HG02763 (cell line): ENCODE measurements around the gene CRADD.
"Not testable (repeated sequence)": the region's sequence is repeated elsewhere in the genome, so short reads cannot be mapped to it uniquely, and the experiment has no call there.

Experiments
- ATAC-seq: cut with Tn5 transposase; IDR thresholded peaks from one replicate; pipeline ENCODE4 v1.9.1; 2021; ENCODE audit warnings: mild to moderate bottlenecking, moderate library complexity; ENCODE audit not compliant: unreplicated experiment

The CRADD gene

DNA sequence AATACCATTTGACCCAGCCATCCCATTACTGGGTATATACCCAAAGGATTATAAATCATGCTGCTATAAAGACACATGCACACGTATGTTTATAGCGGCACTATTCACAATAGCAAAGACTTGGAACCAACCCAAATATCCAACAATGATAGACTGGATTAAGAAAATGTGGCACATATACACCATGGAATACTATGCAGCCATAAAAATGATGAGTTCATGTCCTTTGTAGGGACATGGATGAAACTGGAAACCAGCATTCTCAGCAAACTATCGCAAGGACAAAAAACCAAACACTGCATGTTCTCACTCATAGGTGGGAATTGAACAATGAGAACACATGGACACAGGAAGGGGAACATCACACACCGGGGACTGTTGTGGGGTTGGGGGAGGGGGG lies 104.8 kb downstream of the CRADD start:
- not testable (repeated sequence) for ATAC-seq

DNA sequence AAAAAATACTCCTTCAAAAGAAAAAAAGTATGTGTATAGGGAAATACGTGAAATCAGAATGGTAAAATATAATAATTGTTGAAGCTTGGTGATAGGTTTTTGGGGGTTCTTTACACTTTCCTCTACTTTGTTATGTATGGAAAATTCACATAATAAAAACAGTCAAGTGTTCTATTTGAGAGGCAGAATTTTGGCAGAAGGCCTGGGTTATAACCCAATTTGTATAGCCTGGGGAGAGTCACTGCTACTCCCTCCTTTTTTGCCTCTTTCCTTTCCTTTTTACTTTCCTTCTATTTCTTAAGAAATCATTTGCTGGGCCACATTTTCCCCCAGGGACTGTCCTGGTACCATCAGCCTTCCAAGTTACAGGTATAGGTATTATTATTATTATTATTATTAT lies 105.7 kb downstream of the CRADD start:
- ATAC-seq: no peak

DNA sequence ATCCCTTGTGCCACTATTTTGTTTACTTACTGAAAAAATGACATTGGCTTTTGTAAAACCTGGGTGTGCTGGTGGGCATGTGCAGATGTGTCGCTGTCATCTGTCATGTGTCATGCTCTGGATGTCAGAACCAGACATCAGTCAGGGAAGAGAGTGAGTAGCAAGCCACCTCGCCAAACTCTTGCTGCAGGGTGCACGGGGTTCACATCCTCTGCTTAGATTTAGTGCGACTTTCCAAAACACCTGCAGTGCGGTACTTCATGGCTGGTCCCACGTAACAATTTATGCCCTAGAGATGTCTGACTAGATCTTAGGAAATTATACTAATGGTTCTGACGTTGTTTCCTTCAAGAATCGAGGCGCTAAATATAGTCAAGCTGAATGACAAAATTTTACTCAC lies 106.7 kb downstream of the CRADD start:
- ATAC-seq: no peak

DNA sequence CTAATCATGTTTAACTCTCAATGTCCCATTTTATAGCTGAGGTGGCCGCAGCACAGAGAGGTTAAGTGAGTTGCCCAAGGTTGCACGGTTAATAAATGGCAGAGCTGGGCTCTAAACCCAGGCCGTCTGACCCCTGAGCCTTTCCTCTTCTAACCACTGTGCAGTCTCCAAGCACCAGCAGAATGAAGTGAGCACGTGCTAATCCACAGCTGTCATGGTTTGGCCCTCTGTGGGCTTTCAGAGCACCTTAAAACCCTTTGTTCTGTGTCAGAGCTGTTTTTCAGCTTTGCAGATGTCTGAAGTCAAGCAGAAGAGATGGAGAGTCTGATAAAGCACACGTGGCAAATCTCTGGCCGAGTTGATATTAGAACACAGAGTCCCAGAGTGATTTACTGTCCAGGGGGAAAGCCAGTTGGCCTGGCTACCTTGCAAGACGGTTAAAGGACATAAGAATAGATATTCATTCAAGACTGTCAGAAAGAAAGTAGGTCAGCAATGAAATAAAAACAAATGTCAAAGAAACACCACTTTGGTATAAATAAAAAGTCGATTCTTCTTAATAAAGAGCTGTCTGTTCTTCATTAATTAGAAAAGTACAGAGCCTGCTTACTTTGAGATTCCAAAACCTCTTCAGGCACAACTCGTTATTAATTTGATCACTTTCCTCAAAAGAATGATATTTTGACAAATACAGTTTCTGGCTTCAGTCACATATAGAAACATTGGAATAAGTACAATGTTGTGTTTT lies 107.3 kb downstream of the CRADD start:
- no peak for ATAC-seq

GRCh38 chr12:93785249-93786010 lies 108.3 kb downstream of the CRADD start:
- ATAC-seq: no peak

DNA sequence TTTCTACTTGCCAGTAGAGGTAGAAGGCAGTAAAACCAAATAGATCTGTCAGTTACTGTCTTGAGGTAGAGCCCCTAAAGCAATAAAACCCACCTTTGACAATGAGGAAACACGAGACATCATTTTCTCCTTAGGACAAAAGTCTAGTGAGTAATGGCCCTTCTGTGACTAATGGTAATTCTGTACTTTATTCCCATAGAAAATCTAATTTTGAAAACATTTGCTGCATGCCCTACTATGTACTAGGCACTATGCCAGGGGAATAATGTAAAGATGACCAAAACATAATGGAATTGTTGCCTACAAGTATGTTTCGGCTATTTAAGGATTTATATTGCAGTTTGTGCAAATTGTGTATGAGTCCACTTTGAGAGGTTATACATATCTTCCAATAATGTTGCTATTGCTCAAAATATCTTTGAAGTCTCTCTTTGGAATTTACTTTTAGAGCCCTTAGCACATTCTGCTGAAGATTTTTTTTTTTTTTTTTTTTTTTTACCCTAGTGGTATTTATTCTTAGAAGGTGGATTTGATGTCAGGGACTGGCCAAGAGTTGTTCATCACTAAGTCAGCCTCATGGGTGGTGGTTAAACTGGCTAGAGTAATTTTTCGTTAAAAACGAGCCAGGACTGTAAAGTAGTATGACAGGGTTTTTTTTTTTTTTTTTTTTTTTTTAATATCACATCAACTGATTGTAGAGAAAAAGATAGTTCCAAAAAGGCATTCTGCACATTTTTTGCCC lies 109.7 kb downstream of the CRADD start:
- ATAC-seq: no peak

DNA sequence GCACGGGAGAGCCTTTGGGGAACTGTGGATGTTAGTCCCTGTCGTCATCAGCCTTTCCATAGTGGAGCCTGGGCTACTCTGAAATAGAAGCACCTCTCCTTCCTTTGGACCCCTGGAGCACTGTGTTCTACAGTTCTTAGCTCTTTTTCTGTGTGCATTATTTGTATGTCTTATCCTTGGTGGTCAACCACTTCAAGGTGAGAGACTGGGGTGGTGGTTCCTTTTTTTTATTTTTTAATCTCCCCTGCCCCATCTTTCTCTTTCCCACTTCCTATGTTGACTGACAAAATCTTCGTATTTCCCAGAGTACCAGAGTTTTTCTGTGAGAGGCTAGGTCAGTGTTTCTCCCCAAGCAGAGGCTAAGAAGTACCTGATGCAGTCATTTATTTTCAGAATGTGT lies 111.7 kb downstream of the CRADD start:
- no peak for ATAC-seq

DNA sequence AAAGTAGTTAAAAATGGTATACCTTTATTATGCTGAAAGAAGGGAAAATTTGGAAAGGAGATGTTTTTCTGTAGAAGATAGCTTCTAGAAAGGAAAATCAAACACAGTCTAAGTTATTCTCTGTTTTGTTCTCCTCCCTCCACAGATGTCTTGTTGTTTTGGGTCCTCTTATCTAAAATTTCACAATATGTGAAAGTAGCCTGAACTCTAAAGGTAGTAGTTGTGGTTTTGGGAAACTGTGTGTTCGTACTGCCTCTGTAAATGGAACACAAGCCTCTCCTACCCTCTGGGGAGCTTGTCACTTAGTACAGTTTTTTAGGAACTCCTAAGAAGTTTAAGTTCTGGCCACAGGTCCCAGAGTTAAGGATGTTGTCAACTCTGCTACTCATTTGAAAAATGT lies 112.6 kb downstream of the CRADD start:
- ATAC-seq: no peak

GRCh38 chr12:93790472-93791152 lies 113.4 kb downstream of the CRADD start:
- ATAC-seq: no peak

DNA sequence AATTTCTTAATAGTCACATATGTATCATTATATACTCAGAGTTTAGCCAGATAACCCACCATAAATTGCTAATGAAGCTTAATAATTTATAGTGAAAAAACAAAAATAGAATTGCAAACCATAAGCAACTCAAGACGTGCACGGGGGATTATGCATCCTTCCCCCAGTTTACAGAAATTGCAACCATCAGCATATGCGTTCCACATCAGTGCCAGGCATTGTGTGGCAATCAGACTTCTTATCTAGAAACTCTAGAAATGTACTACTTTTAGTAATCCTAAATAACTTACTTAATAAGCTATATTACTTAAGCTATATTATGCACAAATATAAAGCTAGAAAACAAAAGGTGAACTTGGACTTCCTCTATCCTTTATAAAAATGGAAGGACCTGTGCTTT lies 115.8 kb downstream of the CRADD start:
- ATAC-seq: no peak

GRCh38 chr12:93793983-93794382 lies 116.8 kb downstream of the CRADD start:
- ATAC-seq: no peak

GRCh38 chr12:93794738-93795137 lies 117.6 kb downstream of the CRADD start:
- ATAC-seq: no peak

- no peak for ATAC-seq
These were observed 118.2 kb downstream of the CRADD start for GRCh38 chr12:93795352-93795751.

GRCh38 chr12:93796729-93797128 lies 119.6 kb downstream of the CRADD start:
- ATAC-seq: no peak

DNA sequence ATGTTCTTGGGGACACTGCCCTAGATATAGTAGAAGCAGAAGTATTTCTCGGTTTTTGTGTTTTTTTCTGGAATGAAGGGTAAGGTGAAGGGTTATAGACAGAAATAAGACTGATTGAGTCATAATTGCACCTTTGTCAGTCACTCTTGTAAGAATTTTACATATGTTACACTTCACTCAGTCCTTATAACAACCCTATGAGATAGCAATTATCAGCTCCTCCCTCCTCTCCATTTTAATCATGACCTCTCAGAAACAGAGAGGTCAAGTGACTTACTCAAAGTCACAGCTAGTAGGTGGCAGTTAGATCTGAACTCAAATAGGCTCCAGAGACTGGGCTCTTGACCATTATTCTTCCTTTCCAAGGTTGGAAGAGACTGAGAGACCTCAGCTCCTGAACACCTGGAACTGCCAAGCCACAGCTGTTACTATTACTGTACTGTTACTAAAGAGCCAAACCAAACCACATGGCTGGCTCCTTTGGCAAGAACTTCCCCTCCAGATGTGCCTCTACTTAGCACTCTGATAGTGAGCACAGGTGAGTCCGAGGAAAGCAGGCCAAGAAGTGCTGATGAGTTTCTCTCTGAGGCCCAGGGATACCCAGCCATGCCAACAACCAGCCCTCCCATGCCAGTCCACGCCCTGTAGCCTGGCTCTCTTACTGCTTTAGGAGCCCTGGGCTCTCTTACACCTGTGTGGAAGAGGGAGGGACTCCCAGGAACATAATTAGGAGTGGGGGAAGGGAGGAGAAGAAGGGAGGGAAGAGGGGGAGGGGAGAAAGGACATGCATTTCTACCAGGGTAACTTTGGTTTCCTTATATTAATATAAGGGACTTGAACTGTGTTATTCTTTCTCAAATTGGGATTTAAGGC lies 121.3 kb downstream of the CRADD start:
- ATAC-seq: no peak

GRCh38 chr12:93801666-93802065 lies 124.5 kb downstream of the CRADD start:
- ATAC-seq: not testable (repeated sequence)

DNA sequence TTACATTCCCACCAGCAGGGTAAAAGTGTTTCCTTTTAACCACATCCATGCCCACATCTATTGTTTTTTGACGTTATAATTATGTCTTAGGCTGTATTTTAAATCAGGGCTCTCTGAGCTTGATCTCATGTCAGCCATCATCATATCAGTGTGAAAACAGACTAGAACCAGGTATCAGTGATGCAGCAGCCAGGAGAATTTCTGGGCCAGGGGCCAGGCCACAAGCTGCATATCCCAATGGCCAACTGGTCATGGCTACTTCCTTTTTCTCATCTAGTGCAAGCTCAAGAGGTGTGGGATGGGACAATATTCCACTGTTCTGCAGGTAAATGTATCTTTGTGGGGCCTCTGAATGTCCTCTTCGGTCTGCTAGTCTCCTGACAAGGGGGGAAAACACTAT lies 125.1 kb downstream of the CRADD start:
- no peak for ATAC-seq

DNA sequence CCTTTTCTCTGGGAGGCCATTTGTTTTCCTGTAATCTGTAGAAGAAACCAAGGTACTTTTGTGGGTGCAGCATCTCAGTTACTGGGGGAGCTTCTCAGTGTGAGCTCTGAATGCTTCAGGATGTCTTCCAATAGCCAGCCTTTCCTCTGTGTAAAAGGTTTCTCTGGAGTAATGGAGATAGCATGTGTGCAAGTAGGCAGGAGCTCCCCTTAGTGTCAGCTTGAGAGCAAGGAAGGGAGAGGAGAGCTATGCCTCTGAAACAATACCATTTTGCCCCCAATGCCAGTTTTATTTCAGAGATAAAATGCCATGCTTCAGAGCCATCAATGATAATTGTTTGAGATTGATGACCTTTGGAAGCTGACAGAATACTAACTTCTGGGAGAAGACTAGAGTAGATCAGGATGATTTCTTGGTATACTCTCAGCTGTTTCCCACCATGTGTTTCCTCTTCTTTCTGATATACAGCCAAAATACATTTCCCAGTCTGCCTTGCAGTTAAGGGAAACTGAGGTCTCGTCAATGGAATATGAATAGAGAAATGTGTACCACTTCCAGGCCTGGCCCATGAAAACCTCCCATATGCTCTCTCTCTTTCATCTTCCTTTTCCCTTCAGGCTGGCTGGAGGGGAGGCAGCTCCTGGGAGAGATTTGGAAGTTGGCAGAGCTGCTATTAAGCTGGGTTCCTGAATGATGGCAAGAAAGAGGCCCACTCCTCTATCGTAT lies 125.7 kb downstream of the CRADD start:
- no peak for ATAC-seq

DNA sequence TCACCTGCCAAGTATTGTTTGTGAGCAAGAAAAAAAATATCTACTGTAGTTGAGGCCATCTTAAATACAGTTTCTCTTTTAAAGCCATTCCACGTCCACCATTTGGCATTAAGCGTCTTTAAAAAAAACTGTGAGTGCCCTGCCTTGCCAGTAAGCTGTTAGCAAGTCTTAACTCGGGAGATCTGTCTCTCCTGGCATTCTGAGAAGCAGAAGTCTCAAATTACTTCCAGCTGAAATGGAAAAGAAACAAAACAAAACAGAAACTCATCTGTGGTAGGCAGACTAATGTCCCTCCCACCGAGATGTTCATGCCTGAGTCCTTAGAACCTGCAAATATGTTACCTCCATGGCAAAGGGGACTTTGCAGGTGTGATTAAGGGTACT lies 126.2 kb downstream of the CRADD start:
- no peak for ATAC-seq
